Keratinocyte (primary cell): ENCODE results near the gene ROBO4. TPM values are rescaled to one million over a fixed set of nuclear protein-coding genes. Genes with fewer than 3 reads are reported as not detected.

ENCODE experiments used
- DNase-seq: peaks from one replicate; pipeline ENCODE4 v3.0.0-alpha.2; 2011; ENCODE audit warnings: low read depth, missing footprints, low spot score
- FAIRE-seq: peaks from 2 replicates; lab custom pipeline; 2011; peaks lifted over from hg19 to GRCh38; lab: Jason Lieb, UNC
- H2AFZ ChIP-seq: 2 replicates; pipeline ENCODE4 v1.6.0; 2012; ENCODE audit warnings: low read length, control low read depth, inconsistent platforms; ENCODE audit not compliant: control insufficient read depth
- H3K27ac ChIP-seq: 2 replicates; pipeline ENCODE4 v1.5.1; 2011; ENCODE audit warnings: low read length; ENCODE audit not compliant: control insufficient read depth, insufficient read depth
- H3K27me3 ChIP-seq: 3 replicates; pipeline ENCODE4 v1.6.0; 2011; ENCODE audit warnings: low read length; ENCODE audit not compliant: control insufficient read depth, insufficient read depth; ENCODE audit errors: extremely low read depth
- H3K36me3 ChIP-seq, 2 experiments: 2 replicates in 1 of 2; 3 replicates in 1 of 2; pipeline ENCODE4 v1.5.1; 2011; ENCODE audit warnings: low read length in 2 of 2, mild to moderate bottlenecking in 1 of 2; ENCODE audit not compliant: control insufficient read depth in 2 of 2, insufficient read depth in 2 of 2; ENCODE audit errors: extremely low read depth in 1 of 2
- H3K4me1 ChIP-seq: 3 replicates; pipeline ENCODE4 v1.5.1; 2011; ENCODE audit warnings: low read length; ENCODE audit not compliant: control insufficient read depth, insufficient read depth; ENCODE audit errors: extremely low read depth
- H3K4me2 ChIP-seq: 3 replicates; pipeline ENCODE4 v1.6.0; 2011; ENCODE audit warnings: low read depth, low read length; ENCODE audit not compliant: control insufficient read depth, insufficient read depth; ENCODE audit errors: extremely low read depth
- H3K4me3 ChIP-seq, 3 experiments: fragments of 200-600 bp in 1 of 3; sonication (generic) in 1 of 3; 2 replicates in 2 of 3; 3 replicates in 1 of 3; pipeline ENCODE4 v1.5.1; 2011 to 2016; ENCODE audit warnings: low read length in 3 of 3, mild to moderate bottlenecking in 3 of 3, control low read depth in 2 of 3, inconsistent platforms in 1 of 3, low read depth in 1 of 3, mixed read lengths in 1 of 3, mixed run types in 1 of 3, moderate library complexity in 1 of 3; ENCODE audit not compliant: control insufficient read depth in 2 of 3, insufficient read depth in 2 of 3; ENCODE audit errors: extremely low read depth in 1 of 3
- H3K79me2 ChIP-seq: 2 replicates; pipeline ENCODE4 v1.6.0; 2012; ENCODE audit warnings: low read length; ENCODE audit not compliant: control insufficient read depth, insufficient read depth
- H3K9ac ChIP-seq: 3 replicates; pipeline ENCODE4 v1.6.0; 2011; ENCODE audit warnings: low read length; ENCODE audit not compliant: control insufficient read depth, insufficient read depth; ENCODE audit errors: extremely low read depth
- H3K9me1 ChIP-seq: 3 replicates; pipeline ENCODE4 v1.6.0; 2011; ENCODE audit warnings: low read length; ENCODE audit not compliant: control insufficient read depth, insufficient read depth; ENCODE audit errors: extremely low read depth
- H3K9me3 ChIP-seq: 2 replicates; pipeline ENCODE4 v1.5.1; 2012; ENCODE audit warnings: low read depth, low read length; ENCODE audit not compliant: control insufficient read depth
- H4K20me1 ChIP-seq: 3 replicates; pipeline ENCODE4 v1.6.0; 2011; ENCODE audit warnings: low read length; ENCODE audit not compliant: control insufficient read depth, insufficient read depth; ENCODE audit errors: extremely low read depth
- EZH2 ChIP-seq: IDR thresholded peaks from one replicate; pipeline ENCODE4 v1.6.1; 2012; ENCODE audit warnings: inconsistent platforms, mild to moderate bottlenecking, low read length, moderate library complexity
- dilution Hi-C: fragments of 300-500 bp; cut with MboI; formaldehyde crosslinking; loops from one replicate; pipeline ENCODE4 v1.7.0; 2020; ENCODE audit warnings: low sequenced_read_pairs; ENCODE audit not compliant: extremely low pct_ligation_motif_present
- polyA plus RNA-seq, 5 experiments: library from polyadenylated mRNA; depleted of rRNA in 3 of 5; stranded (reverse) in 3 of 5; stranded (forward) in 1 of 5; unstranded in 1 of 5; fragments of >200 nt; gene quantifications; 1 replicate in 1 of 5; 2 replicates in 3 of 5; 3 replicates in 1 of 5; pipeline versions ENCODE4 v1.2.1 to v1.2.3, GENCODE V29; 2011 to 2012; ENCODE audit warnings: missing spikeins in 2 of 5, low read depth in 1 of 5, low replicate concordance in 1 of 5
- TF ChIP-seq, protein P1 (sequence below), 3 experiments: IDR thresholded peaks in 1 of 3; conservative IDR thresholded peaks in 1 of 3; optimal IDR thresholded peaks in 1 of 3; 2 replicates in 2 of 3; 3 replicates in 1 of 3; pipeline versions ENCODE3 to v1.5.1; 2011; ENCODE audit warnings: low read length in 3 of 3, mild to moderate bottlenecking in 3 of 3, moderate library complexity in 2 of 3, control low read depth in 1 of 3, inconsistent platforms in 1 of 3; ENCODE audit not compliant: insufficient read depth in 2 of 3; ENCODE audit errors: extremely low read depth in 1 of 3

Gene ROBO4
- polyA plus RNA-seq, 1 donor (not counting 4 experiments of a cell fraction or from before 2014, with no cell fraction given), result 0.94 TPM

DNA sequence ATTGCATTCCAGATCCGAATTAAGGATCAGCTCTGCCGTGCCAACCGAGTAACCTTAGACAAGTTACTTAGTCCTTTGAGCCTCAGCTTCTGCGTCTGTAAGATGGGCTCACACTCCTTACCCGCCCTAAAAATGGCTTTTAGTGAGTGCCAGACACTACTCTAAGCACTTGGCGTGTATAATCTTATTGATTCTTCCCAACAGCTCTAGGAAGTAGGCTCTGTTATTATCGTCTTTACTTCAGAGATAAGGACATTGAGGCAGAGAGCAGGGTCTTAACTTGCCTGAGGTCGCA is 54.1 kb downstream of the ROBO4 start:
- no peaks in the 10 kb centered on the region for H3K9me1 ChIP-seq
- H4K20me1 ChIP-seq, result peaks cover 5% of the 10 kb centered on the region
- H3K27ac ChIP-seq, result no peak overlapping the region
- dilution Hi-C loops, result no loop called here
- H3K9me3 ChIP-seq, result no peaks in the 10 kb centered on the region
- FAIRE-seq (no peak), DNase-seq (no peak)
- H3K9ac ChIP-seq, result no peak overlapping the region
- H3K4me2 ChIP-seq, result no peak overlapping the region
- H3K4me1 ChIP-seq, result no peaks in the 10 kb centered on the region
- TF ChIP-seq, protein P1, sequence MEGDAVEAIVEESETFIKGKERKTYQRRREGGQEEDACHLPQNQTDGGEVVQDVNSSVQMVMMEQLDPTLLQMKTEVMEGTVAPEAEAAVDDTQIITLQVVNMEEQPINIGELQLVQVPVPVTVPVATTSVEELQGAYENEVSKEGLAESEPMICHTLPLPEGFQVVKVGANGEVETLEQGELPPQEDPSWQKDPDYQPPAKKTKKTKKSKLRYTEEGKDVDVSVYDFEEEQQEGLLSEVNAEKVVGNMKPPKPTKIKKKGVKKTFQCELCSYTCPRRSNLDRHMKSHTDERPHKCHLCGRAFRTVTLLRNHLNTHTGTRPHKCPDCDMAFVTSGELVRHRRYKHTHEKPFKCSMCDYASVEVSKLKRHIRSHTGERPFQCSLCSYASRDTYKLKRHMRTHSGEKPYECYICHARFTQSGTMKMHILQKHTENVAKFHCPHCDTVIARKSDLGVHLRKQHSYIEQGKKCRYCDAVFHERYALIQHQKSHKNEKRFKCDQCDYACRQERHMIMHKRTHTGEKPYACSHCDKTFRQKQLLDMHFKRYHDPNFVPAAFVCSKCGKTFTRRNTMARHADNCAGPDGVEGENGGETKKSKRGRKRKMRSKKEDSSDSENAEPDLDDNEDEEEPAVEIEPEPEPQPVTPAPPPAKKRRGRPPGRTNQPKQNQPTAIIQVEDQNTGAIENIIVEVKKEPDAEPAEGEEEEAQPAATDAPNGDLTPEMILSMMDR (optimal IDR thresholded peaks at IDR 0.05 in 1 of 3, IDR thresholded peaks at IDR 0.05 in 1 of 3, conservative IDR thresholded peaks at IDR 0.05 in 1 of 3; ENCODE audit: extremely low read depth in 1 of 3, insufficient read depth in 2 of 3, low read length in 3 of 3), result no peak
- TF ChIP-seq EZH2, result peak; percentile 93
- H3K79me2 ChIP-seq, result no peaks in the 10 kb centered on the region
- no peak overlapping the region for H2AFZ ChIP-seq
- no peaks in the 10 kb centered on the region for H3K36me3 ChIP-seq
- H3K4me3 ChIP-seq, result no peak overlapping the region
- H3K27me3 ChIP-seq, result peaks cover 92% of the 10 kb centered on the region

DNA sequence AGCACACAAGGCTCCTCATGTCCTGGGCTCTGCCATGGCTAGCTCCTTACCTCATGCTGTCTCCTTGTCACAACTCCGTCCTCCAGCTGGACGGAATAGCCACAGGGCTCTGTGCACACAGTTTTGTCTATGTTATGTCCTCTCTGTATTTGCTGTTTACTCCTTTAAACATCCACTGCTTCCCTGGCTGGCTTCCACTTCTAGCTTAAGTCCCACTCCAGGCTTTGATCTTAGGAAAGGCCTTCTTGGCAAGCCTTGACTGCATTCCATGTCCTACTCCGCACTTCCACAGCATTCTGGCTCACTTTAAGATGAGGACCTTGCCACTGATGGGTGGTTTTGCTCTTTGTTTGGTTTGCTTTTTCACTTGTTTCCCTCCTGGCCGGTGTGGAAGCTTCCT is 55.4 kb downstream of the ROBO4 start:
- FAIRE-seq, result no peak

More for the DNA sequence above, 55.4 kb downstream of the ROBO4 start:
- Histone ChIP-seq H3K9ac (no peak overlapping the region), H3K79me2 (no peaks in the 10 kb centered on the region), H3K9me1 (no peaks in the 10 kb centered on the region), H3K4me2 (no peak overlapping the region), H4K20me1 (peaks cover 5% of the 10 kb centered on the region), H3K36me3 (no peaks in the 10 kb centered on the region), H2AFZ (no peak overlapping the region), H3K4me3 (no peak overlapping the region), H3K4me1 (no peaks in the 10 kb centered on the region), H3K27ac (no peak overlapping the region), H3K27me3 (peaks cover 92% of the 10 kb centered on the region), H3K9me3 (no peaks in the 10 kb centered on the region)
- DNase-seq, result no peak
- TF ChIP-seq, protein P1 (optimal IDR thresholded peaks at IDR 0.05 in 1 of 3, IDR thresholded peaks at IDR 0.05 in 1 of 3, conservative IDR thresholded peaks at IDR 0.05 in 1 of 3; ENCODE audit: extremely low read depth in 1 of 3, insufficient read depth in 2 of 3, low read length in 3 of 3), result no peak
- TF ChIP-seq EZH2, result peak; percentile 76
- dilution Hi-C loops, result no loop called here
